AG09319 (cell line): ENCODE results near the gene KATNAL2.
"Not testable (repeated sequence)": the region's sequence is repeated elsewhere in the genome, so short reads cannot be mapped to it uniquely, and the experiment has no call there.

Experiments used
- DNase-seq: peaks from one replicate; pipeline ENCODE4 v3.0.0-alpha.2; 2010; ENCODE audit warnings: low read depth; ENCODE audit errors: extremely low read depth
- TF ChIP-seq, protein P1 (sequence below): IDR thresholded peaks from 2 replicates; pipeline ENCODE4 v1.5.1; 2011; ENCODE audit warnings: low read depth, mild to moderate bottlenecking, inconsistent platforms, low read length, moderate library complexity

Gene KATNAL2

DNA sequence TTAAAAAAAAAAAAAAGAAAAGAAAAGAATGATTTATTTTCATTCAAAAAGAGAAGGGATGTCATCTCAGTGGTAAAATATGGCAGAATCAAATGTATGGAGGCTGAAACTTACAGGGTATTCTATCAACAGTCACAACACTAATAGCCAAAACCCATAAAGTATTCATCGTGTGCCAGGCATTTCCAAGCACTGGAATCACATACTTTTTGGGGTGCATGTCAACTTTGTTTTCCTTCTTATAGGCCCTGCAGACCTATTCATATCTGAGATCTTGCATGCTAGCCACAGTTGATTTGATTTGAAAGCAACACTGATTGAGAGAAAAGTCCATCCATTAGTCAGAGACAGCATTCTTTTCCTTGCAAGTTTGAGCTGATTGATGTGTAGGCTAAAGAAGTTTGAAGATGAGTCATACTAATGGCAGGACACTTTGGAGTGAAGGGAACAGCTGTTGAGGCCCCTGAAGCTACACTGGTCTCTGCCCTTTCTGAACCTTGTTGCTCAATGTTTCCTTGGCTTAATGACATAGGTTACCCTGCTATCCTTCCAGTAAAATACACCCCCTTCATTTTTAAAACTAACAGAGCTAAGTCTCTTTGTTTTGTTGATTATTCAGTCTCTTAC lies 22.0 kb downstream of the KATNAL2 start:
- DNase-seq = peak; percentile 78
- TF ChIP-seq, protein P1, sequence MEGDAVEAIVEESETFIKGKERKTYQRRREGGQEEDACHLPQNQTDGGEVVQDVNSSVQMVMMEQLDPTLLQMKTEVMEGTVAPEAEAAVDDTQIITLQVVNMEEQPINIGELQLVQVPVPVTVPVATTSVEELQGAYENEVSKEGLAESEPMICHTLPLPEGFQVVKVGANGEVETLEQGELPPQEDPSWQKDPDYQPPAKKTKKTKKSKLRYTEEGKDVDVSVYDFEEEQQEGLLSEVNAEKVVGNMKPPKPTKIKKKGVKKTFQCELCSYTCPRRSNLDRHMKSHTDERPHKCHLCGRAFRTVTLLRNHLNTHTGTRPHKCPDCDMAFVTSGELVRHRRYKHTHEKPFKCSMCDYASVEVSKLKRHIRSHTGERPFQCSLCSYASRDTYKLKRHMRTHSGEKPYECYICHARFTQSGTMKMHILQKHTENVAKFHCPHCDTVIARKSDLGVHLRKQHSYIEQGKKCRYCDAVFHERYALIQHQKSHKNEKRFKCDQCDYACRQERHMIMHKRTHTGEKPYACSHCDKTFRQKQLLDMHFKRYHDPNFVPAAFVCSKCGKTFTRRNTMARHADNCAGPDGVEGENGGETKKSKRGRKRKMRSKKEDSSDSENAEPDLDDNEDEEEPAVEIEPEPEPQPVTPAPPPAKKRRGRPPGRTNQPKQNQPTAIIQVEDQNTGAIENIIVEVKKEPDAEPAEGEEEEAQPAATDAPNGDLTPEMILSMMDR = no peak

DNA sequence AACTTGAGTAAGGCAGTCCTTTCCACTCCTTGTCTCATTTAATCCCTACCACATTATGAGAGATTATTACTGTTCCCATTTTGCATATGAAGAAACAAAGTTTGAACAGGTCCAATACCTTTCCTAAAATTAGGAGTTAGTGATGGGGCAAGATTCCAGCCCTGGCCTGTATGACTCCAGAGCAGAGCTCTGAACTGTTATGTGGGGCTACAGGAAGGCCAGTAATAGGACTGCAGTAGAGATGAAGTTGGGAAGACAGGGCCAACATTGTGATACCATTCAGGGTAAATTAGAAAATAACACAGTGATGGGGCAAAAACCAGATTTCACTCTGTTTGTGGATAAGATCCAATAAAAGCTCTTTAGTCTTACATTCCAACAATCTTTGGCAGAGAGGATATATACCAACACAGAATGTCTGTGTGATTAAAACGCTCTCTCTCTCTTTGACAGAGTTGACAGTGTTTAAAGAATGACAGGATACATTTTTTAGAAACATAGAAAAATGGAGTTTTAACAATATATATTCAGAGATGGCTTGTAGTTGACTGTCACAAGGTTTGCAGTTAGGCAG lies 22.7 kb downstream of the KATNAL2 start:
- TF ChIP-seq, protein P1 = no peak
- no peak for DNase-seq

DNA sequence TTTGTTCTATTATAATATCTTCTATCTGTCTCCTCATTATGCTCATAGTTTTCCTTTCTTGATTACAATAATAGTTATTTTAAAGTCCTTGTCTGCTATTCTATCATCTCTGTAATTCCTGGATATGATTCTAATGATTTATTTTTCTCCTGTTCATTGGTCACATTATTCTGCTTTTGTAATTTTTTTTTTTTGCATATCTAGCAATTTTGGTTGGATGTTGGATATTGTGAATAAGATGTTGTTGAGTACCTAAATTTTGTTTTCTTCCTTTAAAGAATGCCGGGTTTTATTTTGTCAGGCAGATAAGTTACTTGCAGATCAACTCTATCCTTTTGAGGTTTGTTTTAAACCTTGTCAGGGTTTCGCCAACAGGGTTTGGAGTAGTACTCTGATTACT lies 25.2 kb downstream of the KATNAL2 start:
- TF ChIP-seq, protein P1 = no peak

DNA sequence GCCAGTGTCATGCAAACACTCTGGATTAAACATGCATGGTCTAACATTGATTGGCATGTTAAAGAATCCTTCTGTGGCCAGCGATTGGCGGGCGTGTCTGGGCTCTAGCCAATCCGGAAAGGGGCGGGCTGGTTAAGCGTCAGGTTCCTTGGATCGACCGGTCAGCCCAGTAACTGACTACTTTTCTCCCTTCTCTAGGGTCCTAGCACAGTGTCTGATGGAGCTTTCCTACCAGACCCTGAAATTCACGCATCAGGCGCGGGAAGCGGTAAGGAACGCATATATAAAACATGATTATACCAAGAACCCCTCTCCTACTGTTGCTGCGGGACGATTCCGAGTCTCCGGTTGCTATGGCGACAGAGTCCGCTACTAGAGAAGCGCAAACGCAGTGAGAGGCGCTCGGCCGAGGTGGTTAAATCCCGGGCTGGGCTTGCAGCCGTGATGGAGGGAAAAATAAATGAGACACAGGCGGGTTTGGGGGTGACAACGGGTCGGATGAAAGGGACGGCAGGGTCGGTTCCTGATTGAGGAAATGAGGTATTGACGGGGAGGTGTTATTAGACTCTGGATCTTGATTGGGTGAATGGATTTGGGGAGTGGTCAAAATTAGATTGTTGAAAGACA lies 29.4 kb downstream of the KATNAL2 start:
- peak; percentile 39 for DNase-seq
- TF ChIP-seq, protein P1 = no peak

More for the DNA sequence above, 25.2 kb downstream of the KATNAL2 start:
- no peak for DNase-seq

DNA sequence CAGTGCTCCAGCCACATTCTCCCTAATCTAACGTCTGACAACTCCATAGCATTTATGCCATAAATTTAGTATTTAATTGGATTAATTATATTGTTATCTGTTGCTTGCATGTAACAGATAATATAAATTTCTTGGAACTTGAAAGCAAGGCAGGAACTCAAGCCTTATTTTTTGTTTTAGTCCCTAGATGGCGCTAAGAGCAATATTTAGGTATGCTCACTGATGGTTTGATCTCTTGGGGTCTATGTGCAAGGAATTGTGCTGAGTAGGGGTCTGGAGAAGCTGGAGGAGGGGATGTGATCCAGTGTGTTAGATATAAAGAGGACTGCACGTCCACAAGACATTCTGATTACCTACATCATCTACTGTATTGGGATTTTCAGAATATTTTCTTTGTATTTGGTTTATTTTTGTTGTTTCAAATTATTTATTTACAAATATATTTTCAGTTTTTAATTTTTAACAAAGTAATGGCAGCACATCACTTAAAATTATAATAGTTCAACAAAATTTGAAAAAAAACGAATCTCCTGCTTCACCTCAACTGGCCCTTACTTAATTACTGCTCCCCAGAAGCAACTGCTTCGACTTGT lies 32.8 kb downstream of the KATNAL2 start:
- DNase-seq = no peak
- TF ChIP-seq, protein P1 = peak; percentile 45

DNA sequence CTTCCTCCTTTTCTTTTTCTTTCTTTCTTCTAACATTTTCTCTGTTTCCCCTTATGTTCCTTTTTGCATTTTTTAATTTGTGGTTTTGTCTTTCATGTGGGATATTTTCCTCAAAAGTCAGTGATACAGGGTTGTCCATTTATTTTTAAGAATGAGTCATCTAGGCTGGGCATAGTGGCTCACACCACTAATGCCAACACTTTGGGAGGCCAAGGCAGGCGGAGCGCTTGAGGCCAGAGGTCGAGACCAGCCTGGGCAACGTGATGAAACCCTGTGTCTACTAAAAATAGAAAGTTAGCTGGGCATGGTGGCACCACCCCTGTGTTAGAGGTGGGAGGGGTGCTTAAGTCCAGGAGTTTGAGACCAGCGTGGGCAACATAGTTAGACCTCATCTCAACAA lies 35.8 kb downstream of the KATNAL2 start:
- DNase-seq = no peak
- TF ChIP-seq, protein P1 = no peak

DNA sequence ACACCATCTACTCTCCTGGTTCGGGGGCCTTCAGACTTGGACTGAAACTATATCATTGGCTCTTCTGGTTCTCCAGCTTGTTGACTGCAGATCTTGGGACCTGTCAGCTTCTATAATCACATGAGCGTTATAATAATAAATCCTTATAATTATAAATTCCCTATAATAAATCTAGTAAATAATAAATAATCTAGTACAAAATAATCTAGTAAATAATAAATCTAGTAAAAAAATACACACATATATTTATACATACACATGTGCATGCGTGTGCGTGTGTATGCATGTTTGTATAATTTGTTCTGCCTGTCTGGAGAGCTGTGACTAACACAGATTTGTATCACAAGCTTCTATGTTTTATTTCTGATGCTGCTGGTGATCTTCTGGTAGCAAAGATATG lies 40.8 kb downstream of the KATNAL2 start:
- no peak for DNase-seq
- TF ChIP-seq, protein P1 = no peak

DNA sequence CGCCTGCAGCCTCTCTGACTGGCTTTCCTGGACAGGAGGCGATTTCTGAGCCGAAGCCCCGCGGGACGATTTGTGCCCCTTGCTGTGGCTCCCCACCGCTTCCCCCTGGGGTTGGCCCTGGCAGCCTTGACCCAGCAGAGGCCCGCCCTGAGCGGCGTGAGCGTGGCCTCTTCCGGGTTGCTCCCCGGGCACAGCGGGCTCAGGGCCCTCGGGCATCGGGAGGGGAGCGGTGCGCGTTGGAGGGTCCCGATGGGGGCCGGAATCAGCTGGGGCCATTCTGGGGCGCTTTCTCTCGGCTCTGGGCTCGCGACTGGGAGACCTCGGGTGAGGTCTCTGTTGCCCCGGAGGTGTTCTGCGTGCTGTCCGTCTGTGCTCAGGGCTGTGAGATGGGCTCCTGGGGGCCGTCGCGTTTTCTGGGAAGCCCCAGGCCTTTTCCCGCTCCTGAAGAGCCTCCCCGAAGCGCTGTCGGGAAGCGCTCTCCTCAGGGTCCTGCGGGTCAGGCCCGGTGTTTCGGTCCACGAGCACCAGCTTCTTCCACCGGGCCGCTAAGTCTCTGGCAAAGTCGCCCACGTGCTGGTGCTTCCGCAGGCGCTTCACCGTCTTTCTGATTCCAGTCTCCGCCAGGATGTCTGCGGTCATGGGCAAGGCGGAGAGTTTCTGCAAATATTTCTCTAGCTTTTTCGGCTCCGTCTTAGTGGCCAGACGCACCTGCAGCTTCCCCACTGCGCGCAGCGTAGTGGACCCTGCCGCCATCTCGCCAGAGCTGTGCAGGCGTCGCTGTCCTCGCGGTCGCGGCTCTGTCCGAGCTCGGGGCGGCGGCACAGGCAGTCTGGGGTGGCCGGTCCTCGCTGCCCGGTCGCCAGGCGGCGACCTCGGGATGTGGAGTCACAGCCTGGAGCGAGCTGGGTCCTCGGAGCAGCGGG lies 46.5 kb downstream of the KATNAL2 start:
- DNase-seq = not testable (repeated sequence)

DNA sequence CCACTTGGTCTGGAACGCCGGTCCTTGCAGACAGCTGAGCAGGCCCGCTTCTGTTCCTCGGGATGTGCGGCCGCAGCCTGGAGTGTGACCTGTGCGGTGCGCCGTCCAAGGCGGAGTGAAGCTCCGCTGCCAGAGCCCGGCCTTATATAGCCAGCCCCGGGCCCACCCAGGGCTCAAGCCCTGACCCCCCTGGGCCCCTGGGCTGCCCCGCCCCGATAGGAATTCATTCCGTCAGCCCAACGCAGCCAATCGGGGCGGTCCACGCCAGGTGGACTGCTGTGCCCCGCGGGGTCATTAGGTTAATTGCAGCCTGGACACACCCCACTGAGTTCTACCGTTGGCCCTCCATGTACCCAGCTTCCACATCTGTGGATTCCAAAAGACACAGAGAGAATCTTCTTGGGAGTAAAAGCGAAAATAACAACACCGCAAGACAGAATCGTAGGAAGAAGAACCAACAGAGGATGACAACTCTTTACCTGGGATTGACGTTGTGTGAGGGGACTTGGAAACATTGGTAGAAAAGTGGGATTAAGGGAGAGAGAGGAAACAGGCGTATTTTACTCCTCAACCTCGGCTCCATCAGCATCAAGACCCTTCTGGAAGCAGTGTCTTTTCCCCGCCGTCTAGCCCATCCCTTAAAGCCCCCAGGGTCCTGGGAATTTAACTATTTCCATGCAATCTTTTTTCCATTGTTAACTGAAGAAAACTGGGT lies 47.3 kb downstream of the KATNAL2 start:
- DNase-seq = not testable (repeated sequence)
